Esophagus squamous epithelium (tissue), 4 donors: ENCODE results near the gene PCSK5.

ENCODE experiments used
- POLR2A ChIP-seq, 4 donors: fragments of 450-650 bp; IDR thresholded peaks; one replicate each; pipeline ENCODE4 v1.6.1; 2017; ENCODE audit warnings: antibody characterized with exemption in 4 of 4, mild to moderate bottlenecking in 4 of 4, moderate library complexity in 3 of 4
- TF ChIP-seq, protein P1 (sequence below), 6 experiments: fragments of 450-650 bp in 4 of 6; fragments of 200-600 bp in 2 of 6; sonication (generic) in 2 of 6; IDR thresholded peaks; one replicate each; pipeline ENCODE4 v1.5.1; 2016 to 2019; ENCODE audit warnings: antibody characterized with exemption in 6 of 6, mild to moderate bottlenecking in 4 of 6, moderate library complexity in 4 of 6

DNA sequence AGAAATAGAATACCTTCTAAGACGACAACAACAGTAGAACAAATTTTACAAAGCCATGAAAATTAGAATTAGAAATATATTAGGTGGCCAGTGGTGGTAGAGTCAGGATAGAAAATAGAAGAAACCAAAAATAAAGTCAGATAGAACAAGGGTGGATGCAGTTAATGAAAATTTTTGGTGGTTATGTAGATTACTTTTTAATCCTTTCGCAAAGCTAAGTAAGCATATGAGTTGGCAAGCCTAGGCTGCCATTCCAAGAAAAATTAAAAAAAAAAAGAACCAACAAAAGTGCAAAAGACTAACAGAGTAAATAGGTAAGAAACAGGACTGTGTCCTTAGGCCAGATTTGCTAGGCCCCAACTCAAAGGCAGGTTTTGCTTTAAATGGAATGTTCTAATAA lies 56.8 kb downstream of the PCSK5 start:
- TF ChIP-seq POLR2A (IDR thresholded peaks at IDR 0.05): no peak
- TF ChIP-seq, protein P1, sequence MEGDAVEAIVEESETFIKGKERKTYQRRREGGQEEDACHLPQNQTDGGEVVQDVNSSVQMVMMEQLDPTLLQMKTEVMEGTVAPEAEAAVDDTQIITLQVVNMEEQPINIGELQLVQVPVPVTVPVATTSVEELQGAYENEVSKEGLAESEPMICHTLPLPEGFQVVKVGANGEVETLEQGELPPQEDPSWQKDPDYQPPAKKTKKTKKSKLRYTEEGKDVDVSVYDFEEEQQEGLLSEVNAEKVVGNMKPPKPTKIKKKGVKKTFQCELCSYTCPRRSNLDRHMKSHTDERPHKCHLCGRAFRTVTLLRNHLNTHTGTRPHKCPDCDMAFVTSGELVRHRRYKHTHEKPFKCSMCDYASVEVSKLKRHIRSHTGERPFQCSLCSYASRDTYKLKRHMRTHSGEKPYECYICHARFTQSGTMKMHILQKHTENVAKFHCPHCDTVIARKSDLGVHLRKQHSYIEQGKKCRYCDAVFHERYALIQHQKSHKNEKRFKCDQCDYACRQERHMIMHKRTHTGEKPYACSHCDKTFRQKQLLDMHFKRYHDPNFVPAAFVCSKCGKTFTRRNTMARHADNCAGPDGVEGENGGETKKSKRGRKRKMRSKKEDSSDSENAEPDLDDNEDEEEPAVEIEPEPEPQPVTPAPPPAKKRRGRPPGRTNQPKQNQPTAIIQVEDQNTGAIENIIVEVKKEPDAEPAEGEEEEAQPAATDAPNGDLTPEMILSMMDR (IDR thresholded peaks at IDR 0.05): no peak
